ENCODE results near the gene ALDH8A1.

The ALDH8A1 gene

GRCh38 chr6:134951494-134952263 lies 1.8 kb upstream of the ALDH8A1 start:
- DNase-seq = no peak

GRCh38 chr6:134950482-134950881 lies 581 bp upstream of the ALDH8A1 start:
- DNase-seq = no peak

GRCh38 chr6:134948691-134949090 lies 1.2 kb downstream of the ALDH8A1 start:
- DNase-seq = no peak

GRCh38 chr6:134948142-134948541 lies 1.8 kb downstream of the ALDH8A1 start:
- no peak for DNase-seq

DNA sequence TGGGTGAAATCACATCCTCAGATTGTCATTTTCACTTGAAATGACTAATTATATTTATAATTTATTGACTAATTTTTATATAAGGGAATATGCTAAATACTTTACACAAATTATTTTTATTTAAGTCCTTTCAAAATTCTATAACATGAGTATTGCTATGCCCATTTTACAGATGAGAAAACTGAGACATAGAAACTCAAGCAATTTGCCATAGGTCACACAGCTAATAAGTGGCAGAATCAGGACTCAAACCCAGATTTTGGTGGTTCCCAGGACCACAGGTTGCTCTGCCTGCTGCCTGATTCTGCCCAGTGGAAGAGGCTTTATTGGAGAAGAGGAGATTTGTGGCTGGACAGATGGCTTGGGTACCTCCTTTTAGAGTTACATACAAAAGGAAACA lies 4.9 kb downstream of the ALDH8A1 start:
- no peak for DNase-seq

- DNase-seq = no peak
Observed at GRCh38 chr6:134943522-134944111, 6.3 kb downstream of the ALDH8A1 start.

- no peak for DNase-seq
Observed at GRCh38 chr6:134938896-134939295, 11.0 kb downstream of the ALDH8A1 start.

DNA sequence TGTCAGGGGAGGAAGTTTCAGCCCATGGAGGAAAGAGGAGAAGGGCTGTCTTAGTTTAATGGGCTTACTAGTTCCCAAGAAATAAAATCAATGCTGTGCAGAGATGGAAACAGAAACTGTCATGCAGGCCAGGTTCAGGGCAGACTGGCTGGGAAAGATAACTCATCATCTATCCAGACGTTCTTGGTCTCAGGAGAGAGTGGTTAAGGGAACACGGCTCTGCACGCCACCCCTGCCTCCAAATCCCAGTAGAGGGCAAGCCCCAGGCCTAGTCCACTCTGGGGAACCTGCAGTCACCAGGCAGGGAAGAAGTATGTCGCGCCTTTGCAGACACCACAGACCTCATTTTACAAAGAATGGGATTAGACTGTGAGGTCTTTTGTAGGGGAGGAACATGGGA lies 12.5 kb downstream of the ALDH8A1 start:
- DNase-seq = no peak

DNA sequence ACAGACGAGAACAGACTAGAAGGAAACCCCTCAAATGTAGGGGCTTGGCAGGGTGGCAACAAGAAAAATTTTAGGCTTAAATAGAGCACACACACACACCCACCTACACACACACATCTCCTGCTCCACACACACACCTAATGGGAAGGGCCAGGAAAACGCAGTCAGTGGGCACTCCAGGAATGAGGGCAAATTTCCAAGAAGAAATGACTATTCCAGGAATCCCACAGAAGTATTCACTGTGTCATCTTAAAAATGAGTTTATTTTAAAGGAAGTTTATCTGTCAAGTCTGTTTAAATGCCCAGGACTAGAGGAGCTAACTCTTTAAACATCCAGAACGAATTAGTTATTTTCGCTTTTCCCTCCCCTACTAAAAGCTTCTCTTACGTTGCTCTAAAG lies 13.0 kb downstream of the ALDH8A1 start:
- no peak for DNase-seq

DNA sequence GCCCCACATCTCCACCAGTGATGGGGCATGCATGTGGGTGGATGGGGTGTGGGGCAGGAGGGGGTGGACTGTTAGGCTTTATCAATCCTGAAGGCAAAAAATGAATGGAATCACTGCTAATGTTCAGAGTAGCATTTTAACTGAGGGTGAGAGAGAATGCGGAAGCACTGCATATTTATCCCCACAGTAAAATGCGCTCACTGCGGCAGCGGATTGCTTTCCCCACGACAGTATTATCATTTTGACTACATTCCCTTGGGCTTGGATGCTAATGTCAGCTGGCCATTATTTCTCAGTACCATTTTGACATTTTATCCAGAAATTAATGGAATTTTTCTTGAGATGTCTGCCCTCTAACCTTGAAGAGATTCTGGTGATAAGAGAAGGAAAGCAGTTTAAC lies 13.4 kb downstream of the ALDH8A1 start:
- DNase-seq = no peak

DNA sequence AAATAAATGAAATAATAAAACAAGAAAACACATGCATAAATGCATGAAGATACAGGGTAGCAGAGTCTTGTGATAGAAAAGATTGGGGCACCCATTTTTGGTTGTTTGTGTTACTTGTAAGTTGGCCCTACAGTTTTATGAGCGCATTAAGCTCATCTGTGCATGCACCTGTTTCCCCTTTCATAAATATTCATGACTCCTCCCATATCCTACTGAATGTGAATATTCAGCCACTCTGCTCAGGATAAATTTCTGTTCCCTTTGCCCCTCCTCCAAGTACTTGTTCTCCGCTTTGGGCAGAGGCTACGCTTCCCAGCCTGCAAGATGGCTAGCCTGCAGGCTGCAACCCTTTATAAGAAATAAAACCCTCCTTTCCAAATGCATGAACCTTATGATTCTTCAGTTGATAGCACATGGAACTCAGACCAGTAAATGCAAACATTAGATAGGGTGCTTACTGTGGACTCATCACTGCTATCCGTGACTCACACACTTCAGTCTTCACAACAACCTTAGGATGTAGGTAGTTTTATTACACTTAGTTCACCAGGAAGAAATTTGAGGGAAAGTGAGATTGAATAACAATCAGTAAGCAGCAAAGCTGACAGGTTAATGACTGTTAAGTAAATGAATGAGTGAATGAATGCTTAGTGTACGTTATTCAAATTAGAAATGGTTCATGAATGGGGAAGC lies 15.0 kb downstream of the ALDH8A1 start:
- no peak for DNase-seq

GRCh38 chr6:134932535-134933470 lies 17.1 kb downstream of the ALDH8A1 start:
- no peak for DNase-seq

DNA sequence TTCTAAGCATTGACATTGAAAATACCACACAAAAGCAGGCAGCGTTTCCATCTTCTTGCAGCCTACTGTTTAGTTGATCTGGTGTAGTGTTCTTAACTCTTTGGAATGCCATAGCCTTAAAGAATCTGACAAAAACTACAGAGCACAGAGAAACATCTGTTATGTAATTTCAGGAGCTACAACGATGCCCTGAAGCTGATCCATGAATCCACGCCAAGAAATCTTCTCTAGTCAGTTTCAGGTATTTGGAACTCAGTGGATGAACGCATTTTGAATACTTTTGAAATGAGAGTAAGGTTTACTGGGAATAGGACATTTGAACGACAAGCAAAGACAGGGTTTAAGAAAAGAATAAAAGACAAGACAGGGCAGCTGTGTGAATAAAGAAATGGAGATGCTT lies 17.8 kb downstream of the ALDH8A1 start:
- DNase-seq = no peak

- no peak for DNase-seq
Observed at GRCh38 chr6:134930463-134930862, 19.4 kb downstream of the ALDH8A1 start.

DNA sequence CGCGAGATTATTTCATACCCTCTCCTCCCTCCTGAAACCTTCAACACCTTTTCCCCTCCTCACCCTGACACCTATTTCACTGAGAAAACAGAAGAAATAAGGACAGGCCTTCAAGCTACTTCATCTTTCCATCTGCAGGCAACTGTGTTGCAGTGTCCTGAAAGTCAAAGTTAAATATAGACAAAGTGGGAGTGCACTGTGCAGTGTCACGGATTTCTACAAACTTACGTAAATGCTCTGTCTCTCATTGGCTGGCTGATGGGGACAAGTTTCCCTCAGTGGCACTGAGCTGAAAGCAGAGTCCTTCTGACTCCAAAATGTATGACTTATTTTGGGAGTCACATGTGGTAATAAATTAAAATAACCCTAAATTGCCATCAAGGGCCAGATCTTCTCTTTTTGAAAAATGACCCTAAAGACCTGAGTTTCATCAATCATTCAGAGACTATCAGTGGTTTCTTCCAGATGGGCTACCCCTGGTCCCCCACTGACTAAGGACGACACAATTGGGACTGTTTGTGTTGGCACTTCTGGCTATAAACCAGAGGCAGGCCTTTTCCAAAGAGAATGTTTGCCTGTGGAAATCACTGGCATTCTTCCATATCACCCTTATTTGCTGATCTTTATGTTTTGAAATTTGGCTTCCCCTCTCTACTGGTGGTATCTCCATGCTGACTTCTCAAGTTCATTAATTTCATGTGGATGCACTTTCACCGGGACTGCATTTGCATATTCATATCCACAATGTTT lies 21.6 kb downstream of the ALDH8A1 start:
- DNase-seq = no peak

DNA sequence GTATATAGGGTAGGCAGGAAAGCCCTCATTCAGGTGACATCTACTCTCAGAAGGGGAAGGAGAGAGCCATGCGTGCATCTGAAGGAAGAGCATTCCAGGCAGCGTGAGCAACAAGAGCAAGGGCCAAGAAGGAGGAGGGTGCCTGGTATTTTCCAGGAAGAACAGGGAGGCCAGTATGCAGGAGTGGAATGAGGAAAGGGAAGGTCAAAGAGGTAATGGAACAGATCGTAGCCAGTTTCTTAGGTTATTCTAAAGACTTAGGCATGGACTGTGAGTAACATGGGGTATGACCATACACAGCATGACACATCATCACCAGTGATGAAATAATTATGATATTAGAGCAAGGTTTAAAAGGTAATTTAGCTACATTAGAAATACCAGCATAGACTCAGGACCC lies 24.1 kb downstream of the ALDH8A1 start:
- no peak for DNase-seq

DNA sequence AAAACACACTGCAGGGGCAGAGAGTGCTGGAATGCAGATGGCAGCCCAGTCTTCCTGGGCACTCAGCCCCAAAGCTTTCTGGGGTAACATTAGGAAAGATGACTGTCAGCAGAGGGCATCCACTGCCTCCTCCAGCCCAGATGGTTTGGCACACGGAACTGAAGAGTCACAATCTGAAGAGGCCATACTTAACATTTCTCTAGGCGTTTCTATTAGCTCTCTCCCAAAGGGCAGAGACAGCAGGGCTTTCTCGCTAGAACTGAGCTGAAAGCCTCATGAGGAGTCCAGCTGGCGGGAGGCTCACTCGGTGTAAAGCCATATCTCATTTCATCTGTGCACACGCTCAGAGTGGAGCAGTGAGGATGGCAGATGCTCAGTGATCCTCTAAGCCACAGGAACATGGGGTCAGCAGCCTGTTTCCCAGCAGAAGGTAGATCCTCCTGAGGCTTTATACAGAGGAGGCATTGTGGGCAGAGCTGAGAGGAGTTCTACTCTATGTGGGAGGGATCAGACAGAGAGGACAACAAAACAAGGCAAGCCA lies 28.1 kb downstream of the ALDH8A1 start:
- no peak for DNase-seq

GRCh38 chr6:134921276-134921675 lies 28.6 kb downstream of the ALDH8A1 start:
- no peak for DNase-seq

DNA sequence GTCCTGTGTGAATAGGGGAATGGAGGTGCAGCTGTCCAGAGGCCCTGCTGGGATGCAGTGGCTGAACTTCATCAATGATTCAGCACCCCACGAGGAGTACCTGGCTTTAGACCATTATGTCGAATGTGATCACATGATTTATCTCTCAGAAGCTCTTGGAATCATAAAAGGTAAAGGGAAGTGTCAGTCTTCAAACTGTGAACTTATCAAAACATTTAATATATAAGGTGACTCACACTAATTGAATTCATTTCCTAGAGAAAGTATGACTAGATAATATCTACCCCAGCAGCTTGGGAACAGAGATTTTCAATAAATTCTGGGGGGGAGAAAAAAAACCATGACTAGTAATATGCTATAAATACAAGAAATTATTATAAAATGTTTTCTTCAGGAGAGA lies 29.5 kb downstream of the ALDH8A1 start:
- DNase-seq = no peak

DNA sequence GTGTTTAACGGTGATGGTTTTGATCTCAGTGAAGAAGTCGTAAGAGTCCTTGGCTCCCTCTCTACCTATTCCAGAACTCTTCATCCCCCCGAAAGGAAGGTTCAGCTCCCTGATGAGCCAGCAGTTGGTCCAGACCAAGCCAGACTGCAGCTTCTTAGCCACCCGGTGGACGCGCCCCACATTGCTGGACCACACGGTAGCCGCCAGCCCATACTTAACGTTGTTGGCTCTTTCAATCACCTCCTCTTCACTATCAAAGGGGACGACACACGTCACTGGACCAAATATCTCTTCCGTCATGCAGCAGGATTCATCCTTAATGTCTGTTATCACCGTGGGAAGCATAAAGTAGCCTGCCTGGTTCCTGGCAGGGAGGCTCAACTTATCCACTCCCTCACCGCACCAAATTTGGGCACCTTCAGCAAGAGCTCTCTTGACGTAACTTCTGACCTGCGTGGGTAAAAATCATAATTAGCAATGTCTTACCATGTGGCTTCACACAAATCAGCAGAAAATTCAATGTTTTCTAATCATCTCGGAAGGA lies 31.4 kb downstream of the ALDH8A1 start:
- no peak for DNase-seq

- no peak for DNase-seq
Observed at GRCh38 chr6:134911547-134911946, 38.4 kb downstream of the ALDH8A1 start.

DNA sequence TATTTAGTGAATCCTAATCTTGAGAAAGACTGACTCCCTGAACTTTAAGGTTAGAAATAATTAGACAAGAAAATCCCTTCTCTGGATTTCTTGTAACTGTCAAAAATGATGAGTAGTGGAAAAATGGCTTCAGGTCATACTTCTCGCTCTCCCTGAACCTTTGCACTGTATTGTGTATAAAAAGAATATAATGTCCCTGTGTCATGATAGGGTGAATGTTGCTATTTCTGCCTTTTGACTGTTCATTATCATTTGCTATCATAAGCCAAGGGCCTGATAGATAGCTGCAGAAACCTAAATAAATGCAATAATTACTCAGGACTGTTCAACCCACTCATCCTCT lies 39.3 kb downstream of the ALDH8A1 start:
- DNase-seq = no peak
